ENCODE results near the gene SELP.

SELP gene

DNA sequence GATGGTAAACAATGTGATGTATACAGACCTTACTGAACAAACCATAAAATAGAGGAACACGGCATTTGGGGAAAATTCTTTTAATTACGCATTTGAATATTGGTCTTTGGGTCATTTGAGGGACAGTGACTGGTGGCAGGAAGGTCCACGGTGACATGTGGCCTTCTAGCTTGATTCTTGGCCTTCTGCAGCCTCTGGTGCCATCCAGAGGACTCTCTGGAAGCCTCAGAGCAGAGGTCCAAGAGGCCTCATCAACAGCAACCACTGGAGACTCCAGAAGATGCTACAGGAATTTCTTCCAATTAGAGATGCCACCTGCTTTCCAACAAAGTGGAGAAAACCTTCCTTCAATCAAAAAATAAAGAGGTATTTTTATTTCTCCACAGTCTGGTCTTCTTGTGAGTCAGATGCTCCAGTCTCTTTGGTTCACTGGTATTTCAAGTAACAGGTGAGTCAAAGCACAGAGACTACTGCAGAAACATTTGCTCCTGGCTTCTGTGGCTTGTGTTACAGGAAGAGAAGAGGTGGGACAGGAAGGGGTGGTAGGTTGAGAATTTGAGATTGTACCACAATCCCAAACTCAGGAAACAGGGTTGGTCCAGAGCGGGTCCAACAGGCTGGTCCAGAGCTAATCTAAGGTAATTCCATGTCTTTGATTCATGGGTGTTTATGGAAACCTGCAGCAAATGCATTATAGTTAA, 41.0 kb downstream of the SELP start:
- no peaks in the 10 kb centered on the region for H3K4me1 ChIP-seq (ENCODE audit: control insufficient read depth, insufficient read depth, low read length)
- ChIA-PET CTCF (interaction anchor here (1.2 kb wide), 1 partner anchor 12 kb away, joined by 3 read pairs; no protein-coding TSS in a partner anchor), POLR2A (no interaction called here)
- H3K4me3 ChIP-seq (ENCODE audit: low read depth, low read length): no peak overlapping the region
- no peak for TF ChIP-seq MZF1 (tag by site-specific recombination; IDR thresholded peaks at IDR 0.05; ENCODE audit: borderline replicate concordance)
- TF ChIP-seq ZBTB8A (tag by site-specific recombination; IDR thresholded peaks at IDR 0.05): no peak
- TF ChIP-seq ZFP41 (tag by site-specific recombination; IDR thresholded peaks at IDR 0.05; ENCODE audit: borderline replicate concordance): no peak
- TF ChIP-seq ZBTB20 (tag by site-specific recombination; IDR thresholded peaks at IDR 0.05): no peak
- no peak for TF ChIP-seq ZNF521 (tag by site-specific recombination; IDR thresholded peaks at IDR 0.05)
- no peak for TF ChIP-seq ZNF610 (tag by site-specific recombination; IDR thresholded peaks at IDR 0.05; ENCODE audit: borderline replicate concordance)
- no peak for TF ChIP-seq INSM2 (tag by site-specific recombination; IDR thresholded peaks at IDR 0.05)
- no peak for TF ChIP-seq ZNF660 (tag by site-specific recombination; IDR thresholded peaks at IDR 0.05)
- TF ChIP-seq ZNF555 (tag by site-specific recombination; conservative IDR thresholded peaks at IDR 0.05): no peak
- no peaks in the 10 kb centered on the region for H3K9me3 ChIP-seq (ENCODE audit: control insufficient read depth, insufficient read depth, low read depth, low read length)
- no peaks in the 10 kb centered on the region for H3K36me3 ChIP-seq (ENCODE audit: control insufficient read depth in 2 of 2, insufficient read depth in 1 of 2, low read length in 2 of 2)
- H3K27ac ChIP-seq (ENCODE audit: extremely low read depth, low read depth, low read length): no peak overlapping the region

GRCh38 chr1:169588112-169588511, 41.8 kb downstream of the SELP start:
- H3K36me3 ChIP-seq (ENCODE audit: control insufficient read depth in 2 of 2, insufficient read depth in 1 of 2, low read length in 2 of 2): no peaks in the 10 kb centered on the region
- H3K4me3 ChIP-seq (ENCODE audit: low read depth, low read length): no peak overlapping the region
- POLR2A ChIA-PET: no interaction called here
- H3K4me1 ChIP-seq (ENCODE audit: control insufficient read depth, insufficient read depth, low read length): no peaks in the 10 kb centered on the region
- TF ChIP-seq, protein P1, sequence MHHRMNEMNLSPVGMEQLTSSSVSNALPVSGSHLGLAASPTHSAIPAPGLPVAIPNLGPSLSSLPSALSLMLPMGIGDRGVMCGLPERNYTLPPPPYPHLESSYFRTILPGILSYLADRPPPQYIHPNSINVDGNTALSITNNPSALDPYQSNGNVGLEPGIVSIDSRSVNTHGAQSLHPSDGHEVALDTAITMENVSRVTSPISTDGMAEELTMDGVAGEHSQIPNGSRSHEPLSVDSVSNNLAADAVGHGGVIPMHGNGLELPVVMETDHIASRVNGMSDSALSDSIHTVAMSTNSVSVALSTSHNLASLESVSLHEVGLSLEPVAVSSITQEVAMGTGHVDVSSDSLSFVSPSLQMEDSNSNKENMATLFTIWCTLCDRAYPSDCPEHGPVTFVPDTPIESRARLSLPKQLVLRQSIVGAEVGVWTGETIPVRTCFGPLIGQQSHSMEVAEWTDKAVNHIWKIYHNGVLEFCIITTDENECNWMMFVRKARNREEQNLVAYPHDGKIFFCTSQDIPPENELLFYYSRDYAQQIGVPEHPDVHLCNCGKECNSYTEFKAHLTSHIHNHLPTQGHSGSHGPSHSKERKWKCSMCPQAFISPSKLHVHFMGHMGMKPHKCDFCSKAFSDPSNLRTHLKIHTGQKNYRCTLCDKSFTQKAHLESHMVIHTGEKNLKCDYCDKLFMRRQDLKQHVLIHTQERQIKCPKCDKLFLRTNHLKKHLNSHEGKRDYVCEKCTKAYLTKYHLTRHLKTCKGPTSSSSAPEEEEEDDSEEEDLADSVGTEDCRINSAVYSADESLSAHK (tag by site-specific recombination; IDR thresholded peaks at IDR 0.05): no peak
- no peak overlapping the region for H3K27ac ChIP-seq (ENCODE audit: extremely low read depth, low read depth, low read length)
- H3K9me3 ChIP-seq (ENCODE audit: control insufficient read depth, insufficient read depth, low read depth, low read length): no peaks in the 10 kb centered on the region
- CTCF ChIA-PET: no interaction called here

- Histone ChIP-seq H3K4me1 (ENCODE audit: control insufficient read depth, insufficient read depth, low read length) (no peaks in the 10 kb centered on the region), H3K9me3 (ENCODE audit: control insufficient read depth, insufficient read depth, low read depth, low read length) (no peaks in the 10 kb centered on the region), H3K27ac (ENCODE audit: extremely low read depth, low read depth, low read length) (no peak within 1 kb of the TSS), H3K4me3 (ENCODE audit: low read depth, low read length) (peak within 1 kb of the TSS; percentile 3), H3K36me3 (ENCODE audit: control insufficient read depth in 2 of 2, insufficient read depth in 1 of 2, low read length in 2 of 2) (no peaks in the 10 kb centered on the region)
- ChIA-PET CTCF (interaction anchor here (0.6 to 1.9 kb wide), 22 partner anchors 10 to 1068 kb away, joined by 3 to 12 read pairs (median 4); partner anchors contain the start of gene METTL18), POLR2A (no interaction called here)
- TF ChIP-seq BCL11B (tag by site-specific recombination; IDR thresholded peaks at IDR 0.05; ENCODE audit: low read depth) (no peak), ZNF394 (tag by site-specific recombination; IDR thresholded peaks at IDR 0.05; ENCODE audit: borderline replicate concordance) (no peak), ZIC2 (tag by site-specific recombination; IDR thresholded peaks at IDR 0.05) (peak; percentile 92), ZNF654 (tag by site-specific recombination; IDR thresholded peaks at IDR 0.05; ENCODE audit: low read depth) (peak; percentile 50), ZSCAN30 (tag by site-specific recombination; IDR thresholded peaks at IDR 0.05) (0 out of 2 replicates have a peak, but pooled peaks have one; percentile 22), EGR2 (tag by site-specific recombination; IDR thresholded peaks at IDR 0.05; ENCODE audit: low read depth) (peak; percentile 18; the same call in 1 of the 2 replicates), ZNF664 (tag by site-specific recombination; IDR thresholded peaks at IDR 0.05) (no peak), ZFHX2 (tag by site-specific recombination; conservative IDR thresholded peaks at IDR 0.05) (peak; percentile 64), ZNF184 (tag by site-specific recombination; IDR thresholded peaks at IDR 0.05) (no peak), GLIS2 (tag by site-specific recombination; IDR thresholded peaks at IDR 0.05) (peak; percentile 67), SALL2 (tag by site-specific recombination; IDR thresholded peaks at IDR 0.05; ENCODE audit: borderline replicate concordance) (no peak), TRIM28 (IDR thresholded peaks at IDR 0.05; ENCODE audit: borderline replicate concordance, low read length) (peak; percentile 23; the same call in 1 of the 2 replicates), GFI1B (tag by site-specific recombination; IDR thresholded peaks at IDR 0.05) (no peak), ZBTB17 (tag by site-specific recombination; IDR thresholded peaks at IDR 0.05) (peak; percentile 76)
- TF ChIP-seq, protein P2, sequence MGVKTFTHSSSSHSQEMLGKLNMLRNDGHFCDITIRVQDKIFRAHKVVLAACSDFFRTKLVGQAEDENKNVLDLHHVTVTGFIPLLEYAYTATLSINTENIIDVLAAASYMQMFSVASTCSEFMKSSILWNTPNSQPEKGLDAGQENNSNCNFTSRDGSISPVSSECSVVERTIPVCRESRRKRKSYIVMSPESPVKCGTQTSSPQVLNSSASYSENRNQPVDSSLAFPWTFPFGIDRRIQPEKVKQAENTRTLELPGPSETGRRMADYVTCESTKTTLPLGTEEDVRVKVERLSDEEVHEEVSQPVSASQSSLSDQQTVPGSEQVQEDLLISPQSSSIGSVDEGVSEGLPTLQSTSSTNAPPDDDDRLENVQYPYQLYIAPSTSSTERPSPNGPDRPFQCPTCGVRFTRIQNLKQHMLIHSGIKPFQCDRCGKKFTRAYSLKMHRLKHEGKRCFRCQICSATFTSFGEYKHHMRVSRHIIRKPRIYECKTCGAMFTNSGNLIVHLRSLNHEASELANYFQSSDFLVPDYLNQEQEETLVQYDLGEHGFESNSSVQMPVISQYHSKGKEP (tag by site-specific recombination; IDR thresholded peaks at IDR 0.05): peak; percentile 11; the same call in 1 of the 2 replicates
These were observed 43.3 kb downstream of the SELP start, which contains the start of gene F5 for GRCh38 chr1:169586395-169587255. Gene F5 (minus strand): TSS chr1:169586481. CDS start chr1:169586386, 95 bp downstream.

All from HEK293 (cell line).